ENCODE data around the gene HAUS7. TPM values are rescaled to one million over a fixed set of nuclear protein-coding genes. Genes with fewer than 3 reads are reported as not detected.

HAUS7 gene
- polyA plus RNA-seq, 1 donor from 2014 or later = 27.7 TPM

DNA sequence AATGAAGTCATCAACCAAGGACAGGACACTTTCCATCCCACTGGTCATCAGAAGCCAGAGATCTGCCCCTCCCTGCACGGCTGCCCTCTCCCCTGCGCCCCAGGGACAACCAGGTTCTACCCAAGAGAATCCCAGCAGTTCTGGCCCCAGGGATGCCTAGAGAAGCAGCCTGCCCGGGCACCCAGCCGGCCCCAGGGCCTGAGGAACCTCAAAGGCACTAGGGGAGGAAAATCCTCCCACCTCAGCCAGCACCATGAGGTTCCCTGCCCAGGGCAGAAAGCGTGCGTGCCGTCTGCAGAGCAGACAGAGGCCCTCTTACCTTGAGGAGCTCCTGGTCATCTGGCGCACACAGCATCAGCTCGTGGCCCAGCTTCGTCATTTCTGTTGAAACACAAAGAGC, 8.1 kb downstream of the HAUS7 start:
- no peaks in the 10 kb centered on the region for H3K79me2 ChIP-seq (replicated peaks; ENCODE audit: insufficient read depth, low read length)
- H4K20me1 ChIP-seq (ENCODE audit: insufficient read depth) = no peaks in the 10 kb centered on the region
- no peak overlapping the region for H2AFZ ChIP-seq (ENCODE audit: low read depth, low read length)
- H3K27me3 ChIP-seq (ENCODE audit: insufficient read depth, low read depth, low read length) = no peaks in the 10 kb centered on the region
- H3K4me3 ChIP-seq (ENCODE audit: low read length) = no peak overlapping the region
- no peaks in the 10 kb centered on the region for H3F3A ChIP-seq (ENCODE audit: insufficient read depth, low read length, poor library complexity, severe bottlenecking)
- TF ChIP-seq MXI1 (conservative IDR thresholded peaks at IDR 0.05; ENCODE audit: poor library complexity, severe bottlenecking) (no peak), EP300 (conservative IDR thresholded peaks at IDR 0.05; ENCODE audit: poor library complexity, severe bottlenecking) (no peak), EZH2 (IDR thresholded peaks at IDR 0.05; ENCODE audit: borderline replicate concordance, insufficient read depth, low read length, poor library complexity, severe bottlenecking) (no peak), POLR2AphosphoS5 (IDR thresholded peaks at IDR 0.05) (no peak), RAD21 (conservative IDR thresholded peaks at IDR 0.05) (no peak), TAF1 (IDR thresholded peaks at IDR 0.05; ENCODE audit: low read depth) (no peak), SMC3 (conservative IDR thresholded peaks at IDR 0.05; ENCODE audit: poor library complexity) (no peak)
- TF ChIP-seq, protein P1, sequence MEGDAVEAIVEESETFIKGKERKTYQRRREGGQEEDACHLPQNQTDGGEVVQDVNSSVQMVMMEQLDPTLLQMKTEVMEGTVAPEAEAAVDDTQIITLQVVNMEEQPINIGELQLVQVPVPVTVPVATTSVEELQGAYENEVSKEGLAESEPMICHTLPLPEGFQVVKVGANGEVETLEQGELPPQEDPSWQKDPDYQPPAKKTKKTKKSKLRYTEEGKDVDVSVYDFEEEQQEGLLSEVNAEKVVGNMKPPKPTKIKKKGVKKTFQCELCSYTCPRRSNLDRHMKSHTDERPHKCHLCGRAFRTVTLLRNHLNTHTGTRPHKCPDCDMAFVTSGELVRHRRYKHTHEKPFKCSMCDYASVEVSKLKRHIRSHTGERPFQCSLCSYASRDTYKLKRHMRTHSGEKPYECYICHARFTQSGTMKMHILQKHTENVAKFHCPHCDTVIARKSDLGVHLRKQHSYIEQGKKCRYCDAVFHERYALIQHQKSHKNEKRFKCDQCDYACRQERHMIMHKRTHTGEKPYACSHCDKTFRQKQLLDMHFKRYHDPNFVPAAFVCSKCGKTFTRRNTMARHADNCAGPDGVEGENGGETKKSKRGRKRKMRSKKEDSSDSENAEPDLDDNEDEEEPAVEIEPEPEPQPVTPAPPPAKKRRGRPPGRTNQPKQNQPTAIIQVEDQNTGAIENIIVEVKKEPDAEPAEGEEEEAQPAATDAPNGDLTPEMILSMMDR (IDR thresholded peaks at IDR 0.05; ENCODE audit: poor library complexity, severe bottlenecking) = no peak
- TF ChIP-seq, protein P2, sequence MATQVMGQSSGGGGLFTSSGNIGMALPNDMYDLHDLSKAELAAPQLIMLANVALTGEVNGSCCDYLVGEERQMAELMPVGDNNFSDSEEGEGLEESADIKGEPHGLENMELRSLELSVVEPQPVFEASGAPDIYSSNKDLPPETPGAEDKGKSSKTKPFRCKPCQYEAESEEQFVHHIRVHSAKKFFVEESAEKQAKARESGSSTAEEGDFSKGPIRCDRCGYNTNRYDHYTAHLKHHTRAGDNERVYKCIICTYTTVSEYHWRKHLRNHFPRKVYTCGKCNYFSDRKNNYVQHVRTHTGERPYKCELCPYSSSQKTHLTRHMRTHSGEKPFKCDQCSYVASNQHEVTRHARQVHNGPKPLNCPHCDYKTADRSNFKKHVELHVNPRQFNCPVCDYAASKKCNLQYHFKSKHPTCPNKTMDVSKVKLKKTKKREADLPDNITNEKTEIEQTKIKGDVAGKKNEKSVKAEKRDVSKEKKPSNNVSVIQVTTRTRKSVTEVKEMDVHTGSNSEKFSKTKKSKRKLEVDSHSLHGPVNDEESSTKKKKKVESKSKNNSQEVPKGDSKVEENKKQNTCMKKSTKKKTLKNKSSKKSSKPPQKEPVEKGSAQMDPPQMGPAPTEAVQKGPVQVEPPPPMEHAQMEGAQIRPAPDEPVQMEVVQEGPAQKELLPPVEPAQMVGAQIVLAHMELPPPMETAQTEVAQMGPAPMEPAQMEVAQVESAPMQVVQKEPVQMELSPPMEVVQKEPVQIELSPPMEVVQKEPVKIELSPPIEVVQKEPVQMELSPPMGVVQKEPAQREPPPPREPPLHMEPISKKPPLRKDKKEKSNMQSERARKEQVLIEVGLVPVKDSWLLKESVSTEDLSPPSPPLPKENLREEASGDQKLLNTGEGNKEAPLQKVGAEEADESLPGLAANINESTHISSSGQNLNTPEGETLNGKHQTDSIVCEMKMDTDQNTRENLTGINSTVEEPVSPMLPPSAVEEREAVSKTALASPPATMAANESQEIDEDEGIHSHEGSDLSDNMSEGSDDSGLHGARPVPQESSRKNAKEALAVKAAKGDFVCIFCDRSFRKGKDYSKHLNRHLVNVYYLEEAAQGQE (IDR thresholded peaks at IDR 0.05; ENCODE audit: borderline replicate concordance) = no peak
- no peaks in the 10 kb centered on the region for H3K9me2 ChIP-seq (ENCODE audit: insufficient read depth, low read length)
- no peak overlapping the region for H3K27ac ChIP-seq (ENCODE audit: low read length)
- no peak overlapping the region for H3K4me2 ChIP-seq (ENCODE audit: low read length)
- no peaks in the 10 kb centered on the region for H3K36me3 ChIP-seq (ENCODE audit: insufficient read depth, low read length)
- no peak overlapping the region for H3K9ac ChIP-seq (ENCODE audit: low read length)
- no peaks in the 10 kb centered on the region for H3K9me3 ChIP-seq (ENCODE audit: low read length)

DNA sequence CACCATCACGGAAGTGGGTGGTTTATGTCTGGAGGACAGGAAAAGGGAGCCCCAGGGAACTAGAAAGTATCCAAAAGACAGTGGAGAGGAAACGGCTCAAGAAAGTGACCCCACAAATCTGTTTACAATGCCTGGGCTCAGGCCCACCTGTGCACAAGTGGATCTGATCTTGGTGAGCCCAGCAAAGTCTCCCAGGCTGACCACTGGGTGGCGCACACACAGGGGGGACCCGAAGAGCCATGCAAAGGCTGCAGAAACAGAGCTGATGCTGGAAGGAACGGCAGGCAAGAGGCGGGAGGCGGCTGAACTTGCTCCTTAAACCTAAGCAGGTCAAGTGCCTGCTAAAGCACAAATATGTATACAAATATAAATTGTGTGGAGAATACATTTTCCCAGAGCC, 9.6 kb downstream of the HAUS7 start:
- H3K9me3 ChIP-seq (ENCODE audit: low read length) = no peaks in the 10 kb centered on the region
- no peak overlapping the region for H3K4me3 ChIP-seq (ENCODE audit: low read length)
- no peaks in the 10 kb centered on the region for H3K79me2 ChIP-seq (replicated peaks; ENCODE audit: insufficient read depth, low read length)
- H3K4me2 ChIP-seq (ENCODE audit: low read length) = no peak overlapping the region
- no peaks in the 10 kb centered on the region for H3K9me2 ChIP-seq (ENCODE audit: insufficient read depth, low read length)
- H4K20me1 ChIP-seq (ENCODE audit: insufficient read depth) = no peaks in the 10 kb centered on the region
- no peak overlapping the region for H3K27ac ChIP-seq (ENCODE audit: low read length)
- no peaks in the 10 kb centered on the region for H3K27me3 ChIP-seq (ENCODE audit: insufficient read depth, low read depth, low read length)
- H3F3A ChIP-seq (ENCODE audit: insufficient read depth, low read length, poor library complexity, severe bottlenecking) = no peaks in the 10 kb centered on the region
- H3K36me3 ChIP-seq (ENCODE audit: insufficient read depth, low read length) = no peaks in the 10 kb centered on the region
- H3K9ac ChIP-seq (ENCODE audit: low read length) = no peak overlapping the region
- TF ChIP-seq RAD21 (conservative IDR thresholded peaks at IDR 0.05) = peak; percentile 35
- TF ChIP-seq, protein P2 (IDR thresholded peaks at IDR 0.05; ENCODE audit: borderline replicate concordance) = no peak
- TF ChIP-seq, protein P1 (IDR thresholded peaks at IDR 0.05; ENCODE audit: poor library complexity, severe bottlenecking) = peak; percentile 61
- no peak for TF ChIP-seq EP300 (conservative IDR thresholded peaks at IDR 0.05; ENCODE audit: poor library complexity, severe bottlenecking)
- TF ChIP-seq EZH2 (IDR thresholded peaks at IDR 0.05; ENCODE audit: borderline replicate concordance, insufficient read depth, low read length, poor library complexity, severe bottlenecking) = no peak
- TF ChIP-seq MXI1 (conservative IDR thresholded peaks at IDR 0.05; ENCODE audit: poor library complexity, severe bottlenecking) = no peak
- no peak for TF ChIP-seq POLR2AphosphoS5 (IDR thresholded peaks at IDR 0.05)
- peak; percentile 65 for TF ChIP-seq SMC3 (conservative IDR thresholded peaks at IDR 0.05; ENCODE audit: poor library complexity)
- no peak for TF ChIP-seq TAF1 (IDR thresholded peaks at IDR 0.05; ENCODE audit: low read depth)
- no peak overlapping the region for H2AFZ ChIP-seq (ENCODE audit: low read depth, low read length)

All from neural cell (in vitro differentiated cells).